SH-SY5Y (cell line): ENCODE data around the gene TINCR.

Experiments used
- GATA2 ChIP-seq: IDR thresholded peaks from 2 replicates; pipeline ENCODE4 v1.6.1; 2011; ENCODE audit warnings: mild to moderate bottlenecking, low read depth, low read length
- GATA3 ChIP-seq: IDR thresholded peaks from 2 replicates; pipeline ENCODE4 v1.6.1; 2011; ENCODE audit warnings: low read depth, mild to moderate bottlenecking, low read length, moderate library complexity

Gene TINCR

GRCh38 chr19:5558101-5558621 lies 9.6 kb downstream of the TINCR start:
- TF ChIP-seq GATA2 (no peak), GATA3 (no peak)

- TF ChIP-seq GATA3: no peak
- TF ChIP-seq GATA2: no peak
These were observed 10.1 kb downstream of the TINCR start for GRCh38 chr19:5557691-5558090.

DNA sequence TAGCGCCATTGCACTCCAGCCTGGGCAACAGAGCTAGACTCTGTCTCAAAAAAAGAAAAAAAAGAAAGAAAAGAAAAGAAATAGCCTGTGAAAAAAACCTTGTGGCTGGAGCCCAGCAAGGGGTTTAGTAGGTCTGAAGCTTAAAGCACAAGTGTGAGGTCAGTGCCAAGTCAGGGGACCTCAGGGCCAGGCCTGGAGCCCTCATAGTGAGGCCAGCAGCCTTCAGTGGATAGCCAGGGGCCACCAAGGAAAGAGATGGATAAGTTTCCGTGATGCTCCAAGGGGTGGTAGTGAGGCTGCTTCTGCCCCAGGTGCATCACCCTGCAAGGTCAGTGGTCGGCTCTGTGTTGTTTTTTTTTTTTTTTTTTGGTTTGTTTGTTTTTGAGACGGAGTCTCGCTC lies 12.9 kb downstream of the TINCR start:
- TF ChIP-seq GATA2: no peak
- no peak for TF ChIP-seq GATA3

GRCh38 chr19:5553892-5554291 lies 13.9 kb downstream of the TINCR start:
- TF ChIP-seq GATA3 (no peak; the same call in 1 of the 2 replicates), GATA2 (peak; percentile 98)

GRCh38 chr19:5547881-5548280 lies 19.9 kb downstream of the TINCR start:
- TF ChIP-seq GATA3 (no peak; the same call in 1 of the 2 replicates), GATA2 (peak; percentile 82)

DNA sequence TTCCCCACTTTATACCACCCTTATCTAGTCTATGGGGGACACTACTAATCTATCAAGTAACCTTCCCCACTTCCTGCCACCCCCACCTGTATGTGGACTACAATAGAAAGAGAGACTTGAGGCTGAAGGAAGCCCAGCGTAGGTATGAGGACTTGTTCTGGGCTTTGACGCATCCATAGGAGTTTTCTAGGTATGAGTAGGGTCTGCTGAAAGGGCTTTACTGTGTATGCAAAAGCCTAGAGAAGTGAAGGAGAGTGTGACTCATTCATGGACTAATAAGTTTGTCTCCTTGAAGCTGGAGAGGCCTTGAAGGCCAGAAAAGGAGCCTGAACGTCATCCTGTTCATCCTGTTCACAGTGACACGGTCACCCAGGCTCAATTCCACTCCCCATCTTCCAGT lies 21.8 kb downstream of the TINCR start:
- no peak for TF ChIP-seq GATA3
- TF ChIP-seq GATA2: no peak

- TF ChIP-seq GATA3 (no peak), GATA2 (no peak)
These were observed 22.7 kb downstream of the TINCR start for GRCh38 chr19:5545051-5545450.

GRCh38 chr19:5542665-5543064 lies 25.1 kb downstream of the TINCR start:
- TF ChIP-seq GATA3: no peak
- no peak for TF ChIP-seq GATA2

DNA sequence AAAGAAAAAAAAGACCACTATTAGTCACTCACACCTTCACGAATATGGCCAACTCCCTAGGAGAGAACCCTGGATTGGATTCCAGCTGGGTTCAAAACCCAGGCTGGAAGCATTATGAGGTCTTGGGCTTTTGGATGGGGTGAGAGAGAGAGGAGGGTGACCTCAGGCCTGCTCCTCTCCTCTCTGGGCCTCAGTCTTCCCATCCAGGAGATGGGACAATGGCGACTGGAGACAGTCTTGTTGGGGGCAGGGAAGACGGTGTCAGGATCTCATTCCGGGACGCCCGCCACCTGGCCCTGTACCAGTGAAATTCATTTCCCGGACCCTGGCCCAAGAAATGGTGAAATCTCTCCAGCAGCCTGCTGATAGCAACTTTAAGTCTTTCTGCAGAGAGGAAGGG lies 26.3 kb downstream of the TINCR start:
- TF ChIP-seq GATA2: no peak
- TF ChIP-seq GATA3: no peak

DNA sequence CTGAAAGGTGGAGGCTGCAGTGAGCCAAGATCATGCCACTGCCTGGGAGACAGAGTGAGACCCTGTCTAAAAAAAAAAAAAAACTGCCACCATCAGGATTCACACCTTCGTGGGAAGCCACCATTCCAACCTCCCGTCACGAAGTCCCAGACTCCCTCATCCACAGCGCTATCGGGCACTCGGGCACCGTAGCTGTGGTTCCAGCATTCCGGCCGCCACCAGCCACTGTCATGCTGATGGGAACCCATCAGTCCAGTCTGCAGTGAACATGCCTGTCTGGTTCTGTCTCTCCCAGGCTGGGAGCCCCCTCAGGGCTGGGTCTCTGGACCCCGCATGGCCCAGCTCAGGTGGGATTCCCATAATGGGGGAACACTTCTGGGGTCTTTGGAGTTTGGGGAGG lies 27.5 kb downstream of the TINCR start:
- TF ChIP-seq GATA3: no peak
- TF ChIP-seq GATA2: no peak

DNA sequence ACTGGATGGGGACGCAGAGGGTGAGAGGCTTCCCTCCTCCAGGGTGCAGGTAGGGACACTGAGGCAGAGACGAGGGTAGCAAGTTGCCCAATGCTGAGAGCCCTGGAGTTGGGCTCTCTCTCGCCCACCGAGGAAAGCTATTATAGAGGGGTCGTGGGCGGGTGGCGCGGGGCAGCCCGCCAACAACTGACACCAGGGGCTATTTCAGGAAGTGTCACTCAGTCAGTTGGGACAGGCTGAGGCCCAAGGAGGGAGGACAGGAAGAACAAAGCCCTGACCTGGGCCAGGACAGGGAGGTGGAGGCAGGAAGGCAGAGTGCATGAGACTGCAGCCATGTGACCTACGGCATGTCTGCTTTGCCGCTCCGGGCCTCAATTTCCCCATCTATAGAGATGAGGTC lies 29.9 kb downstream of the TINCR start:
- TF ChIP-seq GATA2 (no peak), GATA3 (no peak)

DNA sequence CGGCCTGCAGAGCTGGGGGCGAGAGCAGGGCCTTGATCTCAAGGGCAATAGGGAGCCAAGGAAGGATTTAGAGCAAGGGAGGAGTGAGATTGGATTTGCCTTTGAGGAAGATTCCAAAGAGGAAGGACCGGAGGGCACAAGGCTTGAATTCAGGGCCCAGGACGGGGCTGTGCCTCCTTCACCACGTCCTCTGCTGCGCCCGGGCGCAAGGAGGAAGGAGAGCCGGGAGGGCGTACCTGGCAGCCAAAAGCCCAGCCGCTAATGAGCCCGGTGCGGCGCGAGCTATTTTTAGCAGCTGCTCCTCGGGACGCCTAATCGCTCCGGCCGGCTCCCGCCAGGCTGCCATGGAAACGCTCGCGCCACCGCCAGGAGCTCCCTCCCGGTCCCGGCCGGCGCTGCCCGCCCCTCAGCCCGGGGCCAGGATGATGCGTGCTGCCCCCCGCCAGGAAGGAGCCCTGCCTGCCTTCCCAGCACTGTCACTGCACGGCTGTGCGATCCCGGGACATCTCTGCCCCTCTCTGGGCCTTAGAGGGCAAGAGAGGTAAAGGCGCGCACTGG lies 31.3 kb downstream of the TINCR start:
- no peak for TF ChIP-seq GATA2
- TF ChIP-seq GATA3: no peak

GRCh38 chr19:5534787-5535586 lies 32.8 kb downstream of the TINCR start:
- TF ChIP-seq GATA3 (no peak), GATA2 (no peak)

- TF ChIP-seq GATA3 (no peak), GATA2 (no peak)
These were observed 34.5 kb downstream of the TINCR start for GRCh38 chr19:5533257-5533656.

- no peak for TF ChIP-seq GATA3
- TF ChIP-seq GATA2: no peak
These were observed 37.1 kb downstream of the TINCR start for GRCh38 chr19:5530701-5531100.
